22Rv1 (cell line): ENCODE results near the gene MAN1C1.

Source experiments
- H3K27ac ChIP-seq: fragments of 450-650 bp; 2 replicates; pipeline ENCODE4 v1.5.1; 2017
- CTCF ChIP-seq: fragments of 450-650 bp; IDR thresholded peaks from 2 replicates; pipeline ENCODE4 v1.5.1; 2017; ENCODE audit warnings: mild to moderate bottlenecking
- ZFX ChIP-seq: fragments of 450-650 bp; IDR thresholded peaks from 2 replicates; pipeline ENCODE4 v1.6.1; 2017; ENCODE audit warnings: antibody characterized with exemption, borderline replicate concordance

Gene MAN1C1

DNA sequence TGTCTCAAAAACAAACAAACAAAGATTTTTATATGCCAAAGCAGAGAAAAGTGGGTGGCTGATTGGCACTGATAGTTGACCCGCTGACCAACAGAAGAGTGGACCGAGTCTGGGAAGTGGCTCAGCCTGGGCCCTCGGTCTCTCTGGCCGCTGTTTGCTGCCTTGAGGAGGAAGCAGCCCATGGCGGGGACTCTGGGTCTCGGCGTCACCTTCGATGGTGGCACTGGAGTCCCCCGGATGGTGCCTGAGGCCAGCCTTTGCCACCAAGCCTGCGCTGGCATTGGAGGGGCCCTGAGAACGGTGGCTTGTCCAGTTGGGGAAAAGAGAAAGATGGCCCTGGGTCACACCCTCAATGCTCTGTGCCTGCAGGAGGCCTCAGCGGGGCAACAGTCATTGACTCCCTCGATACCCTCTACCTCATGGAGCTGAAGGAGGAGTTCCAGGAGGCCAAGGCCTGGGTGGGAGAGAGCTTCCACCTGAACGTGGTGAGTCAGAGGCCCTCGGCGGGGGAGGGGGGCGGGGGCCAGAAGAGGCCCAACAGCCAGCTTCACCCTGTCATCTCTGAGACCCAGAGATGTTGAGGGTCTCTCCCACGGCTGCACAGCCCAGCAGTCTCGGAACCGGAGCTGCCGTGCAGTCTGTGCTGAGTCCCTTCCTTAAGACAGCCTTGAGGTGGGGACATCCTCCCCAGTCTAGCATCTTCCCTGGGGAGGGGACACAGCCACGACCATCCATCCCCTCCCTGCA lies 129.9 kb downstream of the MAN1C1 start:
- H3K27ac ChIP-seq = no peak overlapping the region
- TF ChIP-seq ZFX = no peak
- no peak for TF ChIP-seq CTCF

- TF ChIP-seq CTCF (no peak), ZFX (no peak)
- H3K27ac ChIP-seq = no peak overlapping the region
Measured at GRCh38 chr1:25747046-25747719, 130.6 kb downstream of the MAN1C1 start.

DNA sequence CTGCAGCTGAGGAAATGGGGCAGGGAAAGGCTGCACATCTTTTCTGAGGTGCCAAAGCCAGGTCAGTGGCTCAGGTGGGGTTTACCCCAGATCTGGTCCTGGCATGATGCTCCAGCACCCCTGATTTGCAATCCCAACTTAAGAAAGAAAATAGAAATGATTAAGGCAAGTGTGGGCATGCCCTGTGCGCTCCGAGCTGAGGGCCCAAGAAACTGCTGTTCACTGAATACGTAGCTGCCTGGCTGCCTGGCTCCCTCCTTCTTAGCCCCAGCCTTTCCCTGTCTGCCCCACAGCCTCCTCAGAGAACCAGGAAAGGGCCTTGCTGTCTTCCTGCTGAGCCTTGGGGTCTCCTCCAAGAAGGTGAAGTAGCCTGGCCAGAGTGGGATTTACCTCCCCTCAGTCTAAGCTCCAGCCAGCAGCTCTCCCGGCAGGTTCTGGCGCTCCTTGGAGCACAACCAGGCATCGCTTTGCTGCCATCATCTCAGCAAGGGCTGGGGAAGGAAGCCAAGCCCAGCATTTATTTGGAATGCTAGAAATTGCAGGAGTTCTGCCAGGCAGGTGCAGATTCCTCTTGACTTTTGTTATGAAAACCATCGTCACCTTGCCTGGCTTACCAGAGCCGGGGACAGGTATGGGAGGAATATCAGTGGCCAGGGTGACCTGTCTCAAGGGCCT lies 132.1 kb downstream of the MAN1C1 start:
- no peak overlapping the region for H3K27ac ChIP-seq
- TF ChIP-seq CTCF (no peak), ZFX (no peak)

DNA sequence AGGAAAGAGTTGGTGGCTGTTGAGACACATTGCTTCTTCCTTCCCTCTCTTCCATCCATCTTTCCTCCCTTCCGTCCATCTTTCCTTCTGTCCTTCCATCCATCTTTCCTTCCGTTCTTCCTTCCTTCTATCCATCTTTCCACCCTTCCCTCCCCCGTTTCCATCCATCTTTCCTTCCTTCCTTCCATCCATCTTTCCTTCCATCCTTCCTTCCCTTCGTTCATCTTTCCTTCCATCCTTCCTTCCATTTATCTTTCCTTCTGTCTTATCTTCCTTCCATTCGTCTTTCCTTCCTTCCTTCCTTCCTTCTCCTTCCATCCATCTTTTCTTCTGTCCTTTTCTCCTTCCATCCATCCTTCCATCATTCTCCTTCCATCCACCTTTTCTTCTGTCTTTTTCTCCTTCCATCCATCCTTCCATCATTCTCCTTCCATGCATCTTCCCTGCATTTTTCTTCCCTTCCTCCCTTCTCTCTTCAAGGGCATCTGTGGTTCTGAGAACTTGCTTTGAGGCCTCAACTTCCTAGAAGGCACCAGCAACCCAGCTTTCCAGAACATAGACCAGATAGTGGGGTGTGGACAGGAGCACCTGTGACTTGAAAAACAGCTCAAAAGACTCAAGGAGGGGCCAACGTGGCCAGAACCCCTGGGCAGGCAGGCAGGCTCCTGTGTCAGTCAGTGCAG lies 134.5 kb downstream of the MAN1C1 start:
- H3K27ac ChIP-seq = no peak overlapping the region
- TF ChIP-seq ZFX = no peak
- TF ChIP-seq CTCF = no peak

DNA sequence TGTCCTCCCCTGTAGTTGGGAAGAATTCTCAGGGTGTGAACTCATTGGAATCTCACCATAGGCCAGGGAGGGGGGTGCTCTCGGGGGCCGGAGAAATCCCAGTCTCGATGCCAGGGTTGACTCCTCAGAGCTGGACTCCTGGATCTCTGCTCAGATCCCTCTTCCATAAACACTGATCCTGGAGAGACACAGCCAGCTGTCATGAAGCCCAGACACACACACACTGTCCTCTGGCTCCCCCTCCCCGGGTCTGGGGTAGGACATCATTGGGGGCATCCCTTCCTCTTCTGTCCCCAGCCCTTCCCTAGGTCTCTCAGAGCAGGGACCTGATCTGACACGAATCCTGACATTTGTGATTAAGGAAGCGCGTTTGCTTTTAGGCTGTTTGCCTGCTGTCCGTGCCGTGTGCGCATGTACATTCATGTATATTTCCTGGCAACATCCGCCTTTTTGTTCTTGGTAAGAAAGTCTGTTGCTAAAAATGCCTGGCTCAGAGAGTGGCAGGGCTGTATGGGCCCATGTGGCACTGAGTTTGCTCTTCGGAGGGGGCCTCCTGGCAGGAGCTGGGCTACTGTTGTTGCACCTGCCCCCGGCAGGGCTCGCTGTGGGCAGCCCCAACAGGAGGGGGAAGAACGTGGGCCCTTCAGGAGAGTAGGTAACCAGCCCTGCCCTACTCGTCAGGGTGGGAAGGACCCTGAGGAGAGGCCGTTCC lies 138.0 kb downstream of the MAN1C1 start:
- H3K27ac ChIP-seq = no peak overlapping the region
- TF ChIP-seq ZFX (no peak), CTCF (no peak)

DNA sequence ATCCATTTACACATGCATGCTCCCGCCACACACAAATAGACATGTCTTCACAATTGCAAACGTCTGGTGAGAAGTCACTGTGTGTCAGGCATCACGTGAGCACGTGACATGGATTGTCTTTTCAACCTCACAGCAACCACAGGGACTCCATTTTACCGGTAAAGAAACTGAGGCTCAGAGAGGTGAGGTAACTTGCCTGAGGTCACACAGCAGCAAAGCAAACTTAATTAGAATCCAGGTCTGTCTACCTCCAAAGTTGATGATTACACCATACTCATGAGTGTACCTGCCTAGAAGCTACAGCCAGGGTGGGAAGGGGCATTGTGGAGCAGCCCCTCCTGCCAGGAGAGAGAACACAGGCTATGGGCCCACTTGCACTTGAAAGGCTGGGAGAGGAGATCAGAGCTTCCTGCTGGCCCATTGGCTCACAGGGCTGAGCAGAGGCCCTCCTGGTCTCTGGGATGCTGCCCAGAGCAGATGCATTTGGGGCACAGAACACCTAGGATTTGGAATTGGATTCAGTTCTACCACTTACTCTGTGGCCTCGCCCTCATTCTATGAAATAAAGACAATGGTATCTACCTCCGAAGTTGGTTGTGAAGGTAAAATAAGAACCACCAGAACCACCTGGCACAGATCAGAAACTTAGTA lies 139.0 kb downstream of the MAN1C1 start:
- no peak for TF ChIP-seq ZFX
- TF ChIP-seq CTCF = no peak
- no peak overlapping the region for H3K27ac ChIP-seq
